ENCODE measurements around the gene YBX2.
A peak's percentile ranks its signal among the peaks of the same experiment; 100 is the strongest.
"Not testable (repeated sequence)": the region's sequence is repeated elsewhere in the genome, so short reads cannot be mapped to it uniquely, and the experiment has no call there.

The YBX2 gene

DNA sequence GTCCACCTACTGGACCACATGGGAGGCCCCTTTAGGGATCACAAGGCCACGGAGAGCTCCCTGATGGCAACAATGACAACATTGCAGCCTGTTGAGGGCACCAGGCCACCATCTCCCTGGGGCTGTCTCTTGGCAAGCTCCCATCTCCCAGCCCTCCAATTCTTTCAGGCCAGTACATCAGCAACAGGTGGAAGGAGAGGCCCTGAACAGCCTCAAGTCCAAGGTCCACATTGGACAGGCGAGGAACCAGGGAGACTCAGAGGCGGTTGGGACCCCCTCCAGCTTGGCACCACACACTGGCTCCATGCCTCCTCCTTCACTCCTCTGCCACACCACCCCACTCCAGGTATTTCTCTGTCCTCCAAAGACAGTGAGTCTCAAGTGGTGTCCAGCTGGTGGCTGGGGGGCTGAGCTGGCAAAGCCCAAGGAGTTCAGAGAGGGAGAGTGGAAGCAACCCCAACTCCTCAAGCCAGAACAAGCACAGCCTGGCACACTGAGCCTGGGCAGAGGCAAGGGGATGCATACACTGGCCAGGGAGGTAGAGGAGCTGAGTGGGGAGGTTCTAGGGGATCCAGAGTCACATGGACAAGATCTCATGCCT lies 40.6 kb upstream of the YBX2 start:
- no peak for DNase-seq (ENCODE audit: low spot score)
- in situ Hi-C loops (cut with MboI; ENCODE audit: low pct_unique_long_range_greater_than_20kb, low sequenced_read_pairs, unreplicated experiment), result no loop called here
- TF ChIP-seq, protein P1, sequence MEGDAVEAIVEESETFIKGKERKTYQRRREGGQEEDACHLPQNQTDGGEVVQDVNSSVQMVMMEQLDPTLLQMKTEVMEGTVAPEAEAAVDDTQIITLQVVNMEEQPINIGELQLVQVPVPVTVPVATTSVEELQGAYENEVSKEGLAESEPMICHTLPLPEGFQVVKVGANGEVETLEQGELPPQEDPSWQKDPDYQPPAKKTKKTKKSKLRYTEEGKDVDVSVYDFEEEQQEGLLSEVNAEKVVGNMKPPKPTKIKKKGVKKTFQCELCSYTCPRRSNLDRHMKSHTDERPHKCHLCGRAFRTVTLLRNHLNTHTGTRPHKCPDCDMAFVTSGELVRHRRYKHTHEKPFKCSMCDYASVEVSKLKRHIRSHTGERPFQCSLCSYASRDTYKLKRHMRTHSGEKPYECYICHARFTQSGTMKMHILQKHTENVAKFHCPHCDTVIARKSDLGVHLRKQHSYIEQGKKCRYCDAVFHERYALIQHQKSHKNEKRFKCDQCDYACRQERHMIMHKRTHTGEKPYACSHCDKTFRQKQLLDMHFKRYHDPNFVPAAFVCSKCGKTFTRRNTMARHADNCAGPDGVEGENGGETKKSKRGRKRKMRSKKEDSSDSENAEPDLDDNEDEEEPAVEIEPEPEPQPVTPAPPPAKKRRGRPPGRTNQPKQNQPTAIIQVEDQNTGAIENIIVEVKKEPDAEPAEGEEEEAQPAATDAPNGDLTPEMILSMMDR (IDR thresholded peaks at IDR 0.05; ENCODE audit: extremely low read depth, insufficient read depth, missing control alignments), result no peak

DNA sequence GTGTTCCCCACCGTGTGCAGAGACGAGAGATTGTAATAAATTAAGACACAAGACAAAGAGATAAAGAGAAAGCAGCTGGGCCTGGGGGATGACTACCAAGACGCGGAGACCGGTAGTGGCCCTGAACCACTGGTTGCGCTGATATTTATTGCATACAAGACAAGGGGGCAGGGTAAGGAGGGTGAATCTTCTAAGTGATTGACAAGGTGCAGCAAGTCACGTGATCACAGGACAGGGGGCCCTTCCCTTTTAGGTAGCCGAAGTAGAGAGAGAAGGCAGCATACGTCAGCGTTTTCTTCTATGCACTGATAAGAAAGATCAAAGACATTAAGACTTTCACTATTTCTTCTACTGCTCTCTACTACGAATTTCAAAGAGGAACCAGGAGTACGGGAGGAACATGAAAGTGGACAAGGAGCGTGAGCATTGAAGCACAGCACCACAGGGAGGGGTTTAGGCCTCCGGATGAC lies 38.2 kb upstream of the YBX2 start:
- DNase-seq (ENCODE audit: low spot score); in situ Hi-C loops (cut with MboI; ENCODE audit: low pct_unique_long_range_greater_than_20kb, low sequenced_read_pairs, unreplicated experiment): not testable (repeated sequence)

DNA sequence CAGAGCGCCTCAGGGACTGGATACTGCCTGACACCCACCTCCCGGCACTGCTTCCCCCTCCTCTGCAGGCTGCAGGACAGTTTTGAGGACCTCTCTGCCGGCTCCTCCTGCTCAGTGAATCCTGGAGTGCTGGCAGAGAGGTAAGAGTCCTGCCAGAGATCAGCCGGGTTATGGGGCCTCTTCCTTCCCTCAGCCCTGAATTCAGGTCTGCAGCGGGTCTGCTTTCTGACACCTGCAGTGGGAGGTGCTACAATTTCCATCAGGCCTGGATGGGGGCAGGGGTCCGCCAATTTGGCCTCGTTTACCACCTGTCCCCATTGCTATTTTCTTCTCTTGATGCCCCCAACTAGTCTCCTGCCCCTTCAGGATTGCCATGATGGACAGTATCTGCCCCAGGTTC lies 37.7 kb upstream of the YBX2 start:
- no peak for DNase-seq (ENCODE audit: low spot score)
- in situ Hi-C loops (cut with MboI; ENCODE audit: low pct_unique_long_range_greater_than_20kb, low sequenced_read_pairs, unreplicated experiment), result no loop called here
- TF ChIP-seq, protein P1 (IDR thresholded peaks at IDR 0.05; ENCODE audit: extremely low read depth, insufficient read depth, missing control alignments), result no peak

DNA sequence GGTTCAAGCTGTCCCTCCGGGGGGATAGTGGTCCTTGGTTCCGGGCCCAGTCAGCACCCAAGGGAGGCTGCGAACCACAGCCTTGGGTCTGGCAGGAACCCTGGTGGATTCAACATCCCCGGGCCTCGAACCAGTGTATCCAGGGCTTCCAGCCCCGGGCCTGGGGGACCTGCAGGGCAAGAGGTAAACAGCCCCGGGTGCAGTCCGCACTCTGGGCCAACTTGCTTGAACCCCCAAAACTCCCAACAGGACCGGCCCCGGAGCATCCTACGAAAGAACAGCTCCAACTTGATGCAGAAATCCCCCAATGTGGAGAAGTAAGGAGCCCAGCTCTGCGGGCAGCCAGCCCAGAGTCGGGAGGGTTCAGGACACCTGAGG lies 36.2 kb upstream of the YBX2 start:
- DNase-seq (ENCODE audit: low spot score), result no peak
- TF ChIP-seq, protein P1 (IDR thresholded peaks at IDR 0.05; ENCODE audit: extremely low read depth, insufficient read depth, missing control alignments), result no peak
- in situ Hi-C loops (cut with MboI; ENCODE audit: low pct_unique_long_range_greater_than_20kb, low sequenced_read_pairs, unreplicated experiment), result no loop called here

DNA sequence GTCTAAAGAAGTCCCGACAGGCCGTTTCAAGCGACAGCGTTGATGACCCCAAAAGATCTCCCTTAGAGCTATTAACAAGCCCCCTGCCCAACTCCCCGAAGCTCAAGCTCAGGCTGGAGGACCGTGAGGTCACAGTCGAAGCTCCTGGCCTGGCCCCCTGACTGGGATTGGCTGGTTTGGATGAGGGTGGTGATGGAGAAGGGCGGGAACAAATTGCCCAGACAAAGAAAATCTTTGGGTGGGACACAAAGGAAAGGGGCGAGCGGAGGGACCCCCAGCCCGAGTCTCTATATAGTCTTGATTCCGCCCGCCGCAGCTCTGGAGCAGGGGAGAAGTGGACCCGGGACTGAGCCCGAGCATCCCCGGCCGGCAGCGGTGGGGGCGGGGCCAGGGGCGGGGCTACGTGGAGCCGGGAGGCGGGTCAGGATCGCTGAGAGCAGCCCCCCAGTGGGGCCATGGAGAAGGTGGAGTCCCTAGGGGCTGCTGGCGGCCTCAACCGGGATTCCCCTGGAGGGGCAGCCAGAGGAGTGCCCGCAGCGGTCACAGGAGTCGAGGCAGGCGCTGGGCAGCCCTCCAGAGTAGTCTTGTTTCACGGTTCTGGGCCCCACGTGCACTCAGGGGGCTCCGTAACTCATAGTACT lies 35.7 kb upstream of the YBX2 start:
- peak; percentile 90 for DNase-seq (ENCODE audit: low spot score)
- TF ChIP-seq, protein P1 (IDR thresholded peaks at IDR 0.05; ENCODE audit: extremely low read depth, insufficient read depth, missing control alignments), result no peak
- in situ Hi-C loops (cut with MboI; ENCODE audit: low pct_unique_long_range_greater_than_20kb, low sequenced_read_pairs, unreplicated experiment), result no loop called here

DNA sequence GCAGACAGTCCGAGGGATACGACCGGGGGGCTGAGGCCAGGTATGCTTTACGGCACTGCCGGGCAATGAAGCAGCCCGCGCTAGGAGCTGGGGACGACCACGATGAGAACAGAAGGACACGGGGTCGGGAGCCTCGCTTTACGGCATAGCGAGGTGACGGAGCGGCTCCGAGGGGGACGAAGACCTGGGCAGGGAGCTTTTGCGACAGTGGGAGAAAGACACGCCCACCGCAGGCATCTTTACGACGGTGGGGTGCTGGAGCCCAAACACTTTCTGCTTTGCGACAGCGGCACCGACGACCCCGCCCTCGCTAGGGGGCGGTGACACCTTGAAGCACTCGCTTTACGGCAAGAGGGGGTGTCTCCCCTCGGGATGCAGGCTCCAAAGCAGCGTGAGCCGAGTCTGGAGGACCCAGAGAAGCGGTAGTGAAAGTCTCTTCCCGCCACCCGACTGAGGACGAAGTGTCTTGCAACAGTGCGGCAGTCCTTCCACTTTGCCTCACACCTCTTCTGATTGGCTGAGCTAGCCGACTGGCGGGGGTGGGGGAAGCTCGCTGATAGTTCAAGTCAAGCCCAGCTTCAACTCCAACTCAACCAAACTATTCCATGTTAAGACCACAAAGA lies 35.0 kb upstream of the YBX2 start:
- in situ Hi-C loops (cut with MboI; ENCODE audit: low pct_unique_long_range_greater_than_20kb, low sequenced_read_pairs, unreplicated experiment), result no loop called here
- peak; percentile 99 for DNase-seq (ENCODE audit: low spot score)
- TF ChIP-seq, protein P1 (IDR thresholded peaks at IDR 0.05; ENCODE audit: extremely low read depth, insufficient read depth, missing control alignments), result peak; percentile 4

DNA sequence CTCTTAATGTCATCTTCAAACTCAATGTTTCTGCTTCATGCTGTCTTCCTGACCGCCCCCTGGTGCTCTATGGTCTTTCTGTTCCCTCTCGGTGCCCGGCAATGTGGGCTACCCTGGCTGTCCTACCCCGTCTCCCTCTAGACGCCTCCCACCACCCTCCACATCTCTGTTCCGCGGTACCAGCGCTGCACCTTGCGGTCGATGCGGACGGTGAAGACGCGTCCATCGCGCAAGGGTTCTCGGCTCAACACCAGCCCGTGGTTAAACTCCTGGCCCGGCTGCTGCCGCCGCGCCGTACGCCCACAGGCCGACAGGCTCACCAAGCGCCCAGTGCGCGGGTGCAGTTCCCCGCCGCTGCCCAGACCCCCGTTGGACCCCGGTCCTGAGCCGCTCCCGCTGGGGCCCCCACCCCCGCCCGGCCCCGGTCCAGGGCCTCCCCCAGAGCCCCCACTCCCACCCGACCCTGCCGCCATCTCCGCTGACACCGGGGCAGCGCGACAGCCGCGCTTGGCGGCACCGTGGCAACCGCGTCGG lies 34.5 kb upstream of the YBX2 start, which contains the start of gene NEURL4:
TSS of gene NEURL4 (minus strand) at position 496 of the 534 bp plus-strand sequence. CDS start at position 473, 23 bp downstream.
- in situ Hi-C loops (cut with MboI; ENCODE audit: low pct_unique_long_range_greater_than_20kb, low sequenced_read_pairs, unreplicated experiment), result no loop called here
- DNase-seq (ENCODE audit: low spot score), result peak; percentile 57
- TF ChIP-seq, protein P1 (IDR thresholded peaks at IDR 0.05; ENCODE audit: extremely low read depth, insufficient read depth, missing control alignments), result no peak
